GM18870 (cell line): ENCODE measurements around the gene TRERF1.

Experiments
- ATAC-seq: cut with Tn5 transposase; IDR thresholded peaks from one replicate; pipeline ENCODE4 v1.9.1; 2021; ENCODE audit warnings: moderate library complexity; ENCODE audit not compliant: unreplicated experiment

TRERF1 gene

DNA sequence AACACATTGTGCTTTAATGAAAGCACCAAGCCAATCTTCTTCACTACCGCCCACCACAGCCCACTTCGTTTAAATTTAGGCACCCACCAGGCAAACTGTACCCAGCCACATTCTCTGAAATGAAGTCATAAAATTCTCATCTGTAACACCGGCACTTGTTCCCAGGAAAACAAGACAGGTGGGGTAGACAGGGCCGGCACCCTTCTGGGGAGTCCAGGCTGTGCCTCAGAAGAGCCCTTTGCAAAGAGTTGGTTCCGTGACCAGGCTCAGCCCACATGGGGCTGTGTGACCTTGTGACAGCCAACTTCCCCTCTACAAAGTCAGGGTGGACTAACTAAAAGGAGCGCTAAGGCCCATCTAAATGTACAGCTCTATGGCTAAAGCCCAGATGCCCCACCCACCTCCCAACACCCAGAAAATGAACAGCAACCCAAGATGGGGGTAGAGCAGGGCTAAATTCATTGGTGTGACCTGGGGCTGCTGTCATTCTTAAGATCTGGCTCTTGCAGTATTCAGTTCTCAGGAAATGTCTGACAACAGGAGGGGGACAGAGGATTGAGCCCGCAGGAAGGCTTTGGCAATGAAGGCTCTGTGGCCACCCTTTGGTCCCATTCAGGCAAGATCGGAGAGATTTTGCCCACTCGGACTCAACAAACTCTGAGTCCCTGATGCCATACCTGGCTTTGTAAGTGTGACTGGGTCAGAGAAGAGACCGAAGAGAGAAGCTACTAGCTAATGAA lies 56.7 kb downstream of the TRERF1 start:
- ATAC-seq, result no peak

GRCh38 chr6:42394151-42394550 lies 57.6 kb downstream of the TRERF1 start:
- ATAC-seq, result no peak

DNA sequence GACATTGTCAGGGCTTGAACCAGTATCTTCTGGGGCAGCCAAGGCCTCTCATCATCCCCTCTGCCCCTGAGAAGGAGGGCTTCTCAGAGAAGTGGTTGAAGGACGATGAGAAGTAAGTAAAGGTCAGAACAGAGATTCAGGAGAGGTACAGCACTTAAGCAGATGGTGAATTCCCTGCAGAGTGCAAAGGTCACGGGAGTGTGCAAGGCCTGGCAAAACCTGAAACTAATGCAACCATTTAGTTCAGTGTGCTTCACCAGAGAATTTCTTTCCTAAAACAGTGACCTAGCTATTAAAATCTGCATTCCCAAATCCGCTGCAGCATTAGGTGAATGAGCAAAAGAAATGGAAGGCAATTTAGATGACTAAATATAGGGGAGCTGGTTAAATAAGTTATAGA lies 58.4 kb downstream of the TRERF1 start:
- ATAC-seq, result no peak

GRCh38 chr6:42392833-42393232 lies 58.9 kb downstream of the TRERF1 start:
- no peak for ATAC-seq

GRCh38 chr6:42391441-42391840 lies 60.3 kb downstream of the TRERF1 start:
- ATAC-seq, result no peak

GRCh38 chr6:42390228-42390934 lies 61.3 kb downstream of the TRERF1 start:
- ATAC-seq, result no peak

GRCh38 chr6:42389736-42390135 lies 62.0 kb downstream of the TRERF1 start:
- ATAC-seq, result no peak

DNA sequence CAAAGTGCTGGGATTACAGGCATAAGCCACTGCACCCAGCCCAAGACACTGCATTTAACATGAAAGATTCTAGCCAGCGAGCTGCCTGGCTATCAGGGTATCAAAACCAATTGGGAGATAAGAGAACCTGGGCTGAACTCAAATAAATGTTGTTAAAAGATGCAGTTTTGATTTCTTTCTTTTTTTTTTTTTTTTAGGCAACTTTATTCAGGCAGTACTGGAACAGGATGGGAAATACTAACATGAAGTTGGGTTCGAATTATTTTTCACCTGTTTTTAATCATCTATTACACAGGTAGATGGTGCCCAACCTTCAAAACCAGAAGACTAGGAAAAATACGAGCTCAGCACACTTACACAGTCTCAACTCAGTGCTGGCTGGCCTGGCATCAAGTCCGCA lies 63.7 kb downstream of the TRERF1 start:
- ATAC-seq, result no peak

GRCh38 chr6:42387336-42387735 lies 64.4 kb downstream of the TRERF1 start:
- no peak for ATAC-seq

DNA sequence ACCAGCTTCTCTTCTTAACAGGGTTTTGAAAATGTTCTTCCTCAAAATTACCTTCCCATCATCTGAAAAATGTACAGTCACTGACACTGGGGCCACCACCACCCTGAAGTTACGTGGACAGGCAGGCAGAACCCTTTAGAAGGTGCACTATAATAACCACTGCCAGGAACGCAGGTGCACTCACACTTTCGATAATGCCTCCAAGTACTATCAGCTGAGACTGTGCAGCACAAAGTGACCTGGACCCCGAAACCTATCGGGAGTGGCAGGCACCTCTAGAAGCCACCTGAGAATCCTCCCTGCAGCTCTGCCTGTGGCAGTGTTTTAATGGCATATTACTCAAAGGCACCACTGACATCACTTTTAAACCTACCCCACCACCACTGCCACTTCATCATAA lies 66.4 kb downstream of the TRERF1 start:
- no peak for ATAC-seq

DNA sequence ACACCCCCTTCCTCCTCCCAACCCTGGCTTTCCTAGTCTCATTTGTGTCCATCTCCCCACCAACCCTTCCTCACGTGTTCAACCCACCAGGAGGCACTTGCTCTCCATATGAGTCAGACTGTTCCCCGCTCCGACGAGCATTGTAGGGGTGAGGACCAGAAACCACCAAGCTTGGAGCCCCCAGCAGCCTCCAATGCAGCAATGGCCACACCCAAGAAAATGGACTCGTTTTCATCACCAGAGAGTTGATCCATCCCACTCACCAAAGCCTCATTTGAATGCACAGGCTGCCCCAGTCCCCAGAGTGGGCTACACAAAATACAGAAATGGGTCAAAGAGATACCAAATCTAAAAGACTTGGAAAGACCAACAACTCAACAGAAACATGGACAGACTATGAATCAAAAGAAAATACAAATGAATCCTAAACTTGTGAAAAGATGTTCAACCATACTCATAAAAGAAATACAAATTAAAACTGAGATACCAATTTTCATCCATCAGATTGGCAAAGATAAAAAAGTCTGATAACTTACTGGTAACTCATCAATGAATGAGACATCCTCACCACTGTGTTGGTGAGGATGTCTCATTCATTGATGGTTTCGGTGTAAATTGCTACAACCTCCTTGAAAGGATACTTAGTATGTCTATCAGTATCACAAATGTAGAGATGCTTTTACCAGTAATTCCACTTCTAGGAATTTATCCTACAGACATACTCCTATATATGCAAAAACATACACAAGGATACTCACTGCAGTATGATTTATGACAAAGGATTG lies 68.1 kb downstream of the TRERF1 start:
- ATAC-seq, result no peak

DNA sequence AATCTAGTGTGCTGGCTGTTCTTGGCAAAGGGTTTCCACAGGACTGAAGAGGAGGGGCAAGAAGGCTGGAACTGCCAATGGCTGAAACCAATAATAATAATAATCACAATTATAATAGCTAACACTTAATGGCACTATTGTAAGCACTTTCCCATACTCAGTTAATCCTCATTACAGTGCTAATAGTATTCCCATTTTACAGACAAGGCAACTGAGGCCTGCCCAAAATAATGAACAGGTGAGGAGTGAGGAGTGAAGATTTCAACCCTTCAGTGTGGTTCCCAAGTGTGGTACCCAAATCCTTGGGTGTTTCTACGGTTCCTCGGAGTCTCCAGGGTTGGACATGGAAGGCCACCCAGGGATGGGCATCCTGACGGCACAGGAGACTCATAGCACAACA lies 69.9 kb downstream of the TRERF1 start:
- no peak for ATAC-seq

- ATAC-seq, result no peak
These were observed 71.3 kb downstream of the TRERF1 start for GRCh38 chr6:42380228-42380979.

- no peak for ATAC-seq
These were observed 73.2 kb downstream of the TRERF1 start for GRCh38 chr6:42378536-42378935.

- no peak for ATAC-seq
These were observed 73.6 kb downstream of the TRERF1 start for GRCh38 chr6:42378125-42378524.

DNA sequence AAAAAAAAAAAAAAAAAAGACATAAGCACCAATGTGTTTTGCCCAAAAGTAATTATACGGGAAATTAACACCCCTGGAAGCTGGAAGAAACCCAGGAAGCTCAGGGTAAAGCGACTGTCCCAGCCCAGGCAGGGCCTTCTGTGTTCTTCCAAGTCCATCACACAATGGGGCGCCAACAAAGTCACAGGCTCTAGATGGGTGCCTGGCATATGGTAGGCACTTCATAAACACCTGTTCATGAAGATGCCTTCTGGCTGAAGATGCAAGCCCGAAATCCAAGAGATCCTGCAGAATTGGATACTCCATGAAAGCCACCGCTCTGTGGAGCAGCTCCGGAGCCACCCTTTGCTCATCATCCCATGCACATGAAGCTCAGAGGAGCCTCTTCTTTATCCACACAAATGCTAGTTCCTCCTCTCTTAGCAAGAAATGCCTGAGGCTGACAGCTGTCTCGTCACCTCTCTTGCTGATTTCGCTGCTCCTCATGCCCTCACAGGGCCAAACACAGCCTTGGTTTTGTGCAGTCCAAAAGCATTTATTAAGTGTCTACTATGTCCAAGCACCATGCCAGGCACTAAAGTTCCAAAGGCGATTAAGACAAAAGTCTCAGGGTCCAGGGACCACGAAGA lies 76.6 kb downstream of the TRERF1 start:
- ATAC-seq, result no peak

- no peak for ATAC-seq
These were observed 77.6 kb downstream of the TRERF1 start for GRCh38 chr6:42374018-42374669.

DNA sequence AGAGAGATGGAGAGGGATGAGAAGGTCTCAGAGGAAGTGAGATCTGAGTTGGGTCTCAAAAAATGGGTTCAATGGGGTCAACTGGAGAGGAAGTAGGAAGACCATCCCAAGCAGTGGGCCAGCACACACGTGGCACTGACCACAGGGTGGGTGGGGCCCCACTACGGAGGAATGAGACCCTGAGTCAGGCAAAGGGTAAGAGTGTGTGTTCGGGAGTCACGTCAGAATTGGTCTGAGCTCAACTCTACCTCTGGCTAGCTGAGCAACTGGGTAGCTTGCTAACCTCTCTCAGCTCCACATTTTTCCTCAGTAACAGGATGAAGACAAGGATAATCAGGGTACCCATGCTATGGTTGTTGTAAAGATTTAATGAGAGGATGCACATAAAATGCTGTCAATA lies 79.0 kb downstream of the TRERF1 start:
- no peak for ATAC-seq

GRCh38 chr6:42370323-42370985 lies 81.3 kb downstream of the TRERF1 start:
- ATAC-seq, result no peak

DNA sequence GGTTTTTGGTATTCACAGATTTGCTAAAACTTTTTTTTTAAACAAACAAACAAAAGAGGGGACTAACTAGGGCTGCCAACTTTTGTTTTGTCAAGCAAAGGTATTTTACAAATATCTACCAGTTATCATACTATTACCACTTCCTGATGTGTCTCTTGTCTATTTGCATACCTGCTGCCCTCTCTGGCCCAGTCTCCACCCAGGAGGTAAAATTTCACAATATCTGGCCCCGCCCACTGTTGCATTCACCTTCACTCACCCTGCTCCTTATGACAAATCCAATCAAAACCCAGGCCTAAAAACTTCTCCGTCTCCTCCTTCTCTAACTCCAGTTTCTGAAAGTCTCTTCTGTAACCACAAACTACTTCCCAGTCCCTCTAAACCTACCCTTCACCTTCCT lies 82.2 kb downstream of the TRERF1 start:
- ATAC-seq, result no peak
